Adipose tissue (tissue), 3 donors: ENCODE data around the gene PGAM2. TPM values are rescaled to one million over a fixed set of nuclear protein-coding genes. Genes with fewer than 3 reads are reported as not detected.

Source experiments
- H3K27ac ChIP-seq: one replicate; pipeline ENCODE4 v1.5.1; 2013; ENCODE audit warnings: low read depth, low read length
- WGBS, 3 donors: extraction: QIAGEN DNeasy Blood & Tissue Kit; methylation state at CpG; one replicate each; pipeline ENCODE4 v1.1.7; 2013; 5-methylcytosine and 5-hydroxymethylcytosine counted together
- polyA plus RNA-seq, 3 donors: library from polyadenylated mRNA; stranded (reverse); fragments of 200-250 nt; gene quantifications; one replicate each; pipeline ENCODE4 v1.2.3, GENCODE V29; 2013
- donor health status: healthy with polysubstance abuse.
- donor health status: Bipolar disorder and iron deficiency.
- donor health status: healthy.

The PGAM2 gene
- polyA plus RNA-seq, 3 donors: 1.3 to 5.4 (median 2.1) TPM

DNA sequence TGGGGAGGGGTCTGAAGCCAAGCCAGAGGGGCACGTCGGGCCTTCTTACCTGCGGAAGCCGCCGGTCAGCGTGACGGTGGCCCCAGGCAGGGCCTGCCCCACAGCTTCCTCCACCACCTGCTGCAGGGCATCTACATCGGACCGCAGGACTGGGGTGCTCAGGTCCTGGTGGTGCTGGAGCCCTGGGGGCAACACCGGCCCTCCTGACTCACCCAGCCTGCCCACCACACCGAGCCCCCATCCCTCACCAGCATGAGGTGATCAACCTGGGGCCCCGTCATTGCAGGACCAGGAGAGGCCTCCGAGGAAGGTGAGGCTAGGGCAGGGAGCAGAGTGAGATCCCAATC, 9.0 kb upstream of the PGAM2 start:
- H3K27ac ChIP-seq: no peak overlapping the region
- 67 to 85% (median 70%) methylated on average over 13 of the region's 13 CpGs for WGBS, 3 donors

DNA sequence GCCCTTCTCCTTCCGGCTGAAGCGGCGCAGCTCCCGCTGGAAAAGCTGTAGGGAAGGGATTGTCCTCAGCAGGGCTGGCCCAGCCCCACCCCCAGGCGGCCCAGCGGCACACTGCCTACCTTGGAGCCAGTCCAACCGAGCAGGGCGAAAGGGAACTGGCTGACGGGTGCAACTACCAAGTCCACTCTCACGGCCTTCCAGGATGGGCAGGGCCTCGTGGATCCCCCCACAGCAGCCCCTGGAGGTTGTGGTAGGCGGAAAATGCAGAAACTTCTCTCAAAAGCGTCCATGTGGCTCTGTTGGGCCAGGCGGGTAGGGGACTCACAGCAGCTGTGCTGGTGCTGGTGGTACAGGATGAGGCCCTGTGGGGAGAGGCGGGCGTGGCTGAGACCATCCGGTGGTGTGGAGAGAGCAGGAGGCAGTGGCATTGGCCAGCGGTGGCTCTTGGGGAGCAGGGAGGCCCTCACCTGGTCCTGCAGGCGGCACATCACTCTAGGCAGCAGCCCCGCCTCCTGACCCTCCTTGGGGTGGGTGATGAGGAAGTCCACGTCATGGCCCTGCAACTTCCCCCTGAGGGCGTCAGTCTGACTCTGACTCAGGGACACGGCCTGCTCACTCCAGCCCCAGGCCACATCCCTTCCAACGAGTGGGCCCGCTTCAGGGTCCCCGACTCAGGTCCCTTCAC, 8.4 kb upstream of the PGAM2 start:
- WGBS, 3 donors: 50 to 68% (median 51%) methylated on average over 25 to 26 of the region's 26 CpGs
- no peak overlapping the region for H3K27ac ChIP-seq

DNA sequence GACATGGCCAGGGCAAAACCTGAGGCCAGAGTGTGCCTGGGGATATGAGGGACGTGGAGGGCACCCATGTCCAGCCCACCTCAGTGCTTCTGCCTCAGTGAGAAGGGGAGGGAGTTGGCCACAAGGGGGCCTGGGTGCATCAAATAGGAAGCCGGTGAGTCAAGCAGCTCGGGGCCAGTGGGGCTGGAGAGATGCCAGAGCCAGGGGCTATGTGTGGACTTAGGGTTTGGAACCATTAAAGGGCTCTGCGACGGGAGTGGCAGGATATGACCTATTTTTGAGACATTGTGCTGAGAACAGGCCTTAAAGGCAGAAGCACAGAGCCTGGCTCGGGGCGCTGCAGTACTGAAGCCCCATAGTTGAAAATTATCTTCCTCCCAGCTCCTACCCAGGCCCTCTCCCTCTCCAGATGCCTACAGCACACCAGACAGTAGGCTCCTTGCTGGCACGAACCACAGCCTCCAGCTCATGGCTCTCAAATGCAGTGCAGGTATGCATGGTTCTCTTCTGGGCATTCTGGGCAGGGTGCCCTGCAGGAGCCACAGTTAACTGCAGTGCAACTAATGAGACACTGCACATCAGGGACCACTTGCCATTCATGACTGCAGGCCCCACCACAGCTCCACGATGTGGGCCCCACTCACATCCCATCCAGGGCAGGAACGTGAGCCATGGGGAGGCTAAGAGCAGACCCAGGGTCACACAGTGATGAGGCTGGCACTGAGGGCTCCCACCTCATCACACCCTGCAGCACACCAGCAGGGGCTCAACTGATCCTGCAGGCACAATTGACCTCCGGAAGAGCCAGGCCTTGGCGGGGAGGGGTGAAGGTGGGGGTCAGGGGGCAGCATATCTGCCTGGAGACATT, 7.2 kb upstream of the PGAM2 start:
- 49 to 62% (median 54%) methylated on average over 12 of the region's 12 CpGs for WGBS, 3 donors
- no peak overlapping the region for H3K27ac ChIP-seq

DNA sequence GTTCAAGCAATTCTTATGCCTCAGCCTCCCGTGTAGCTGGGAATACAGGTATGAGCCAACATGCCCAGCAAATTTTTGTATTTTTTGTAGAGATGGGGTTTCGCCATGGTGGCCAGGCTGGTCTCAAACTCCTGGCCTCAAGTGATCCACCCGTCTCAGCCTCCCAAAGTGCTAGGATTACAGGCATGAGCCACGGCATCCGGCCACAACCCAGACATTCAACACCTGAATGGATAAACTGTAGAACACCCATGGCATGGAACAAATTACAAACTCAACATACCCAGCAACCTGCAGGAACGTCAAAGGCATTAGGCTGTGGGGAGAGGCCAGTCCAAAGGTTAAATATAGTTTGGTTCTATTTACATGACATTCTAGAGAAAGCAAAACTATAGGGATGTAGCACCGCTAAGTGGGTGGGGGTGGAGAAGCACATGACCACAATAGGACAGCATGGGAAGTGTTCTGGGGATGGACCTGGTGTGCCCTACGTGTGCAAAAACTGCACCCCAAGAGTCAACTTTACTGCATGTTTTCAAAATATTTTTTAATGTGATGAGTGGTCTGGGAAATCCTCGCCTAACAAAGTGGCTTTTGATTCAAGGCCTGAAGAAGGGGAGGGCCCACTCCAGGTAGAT, 6.5 kb upstream of the PGAM2 start:
- 68 to 76% (median 72%) methylated on average over 9 of the region's 9 CpGs for WGBS, 3 donors
- H3K27ac ChIP-seq: no peak overlapping the region

DNA sequence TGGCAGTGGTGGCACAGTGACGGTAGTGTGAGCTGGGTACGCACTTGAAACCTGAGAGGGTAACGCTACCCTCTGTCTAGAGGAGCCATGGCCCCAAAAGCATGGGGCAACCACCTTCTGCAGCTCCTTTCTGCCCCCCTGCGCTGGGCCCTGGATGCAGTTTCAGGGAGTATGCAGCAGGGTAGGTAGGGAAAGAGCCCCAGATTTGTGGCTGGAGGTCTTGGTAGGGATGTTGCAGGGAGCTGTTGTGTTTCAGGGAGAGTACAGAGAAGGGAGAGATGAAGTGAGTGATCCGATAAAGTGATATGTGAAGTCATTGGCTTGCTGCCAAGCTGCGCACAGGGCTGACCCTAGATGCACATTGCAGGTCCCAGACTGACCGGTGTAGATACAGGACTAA, 2.7 kb upstream of the PGAM2 start:
- WGBS, 3 donors: 66 to 76% (median 69%) methylated on average over 7 of the region's 7 CpGs

DNA sequence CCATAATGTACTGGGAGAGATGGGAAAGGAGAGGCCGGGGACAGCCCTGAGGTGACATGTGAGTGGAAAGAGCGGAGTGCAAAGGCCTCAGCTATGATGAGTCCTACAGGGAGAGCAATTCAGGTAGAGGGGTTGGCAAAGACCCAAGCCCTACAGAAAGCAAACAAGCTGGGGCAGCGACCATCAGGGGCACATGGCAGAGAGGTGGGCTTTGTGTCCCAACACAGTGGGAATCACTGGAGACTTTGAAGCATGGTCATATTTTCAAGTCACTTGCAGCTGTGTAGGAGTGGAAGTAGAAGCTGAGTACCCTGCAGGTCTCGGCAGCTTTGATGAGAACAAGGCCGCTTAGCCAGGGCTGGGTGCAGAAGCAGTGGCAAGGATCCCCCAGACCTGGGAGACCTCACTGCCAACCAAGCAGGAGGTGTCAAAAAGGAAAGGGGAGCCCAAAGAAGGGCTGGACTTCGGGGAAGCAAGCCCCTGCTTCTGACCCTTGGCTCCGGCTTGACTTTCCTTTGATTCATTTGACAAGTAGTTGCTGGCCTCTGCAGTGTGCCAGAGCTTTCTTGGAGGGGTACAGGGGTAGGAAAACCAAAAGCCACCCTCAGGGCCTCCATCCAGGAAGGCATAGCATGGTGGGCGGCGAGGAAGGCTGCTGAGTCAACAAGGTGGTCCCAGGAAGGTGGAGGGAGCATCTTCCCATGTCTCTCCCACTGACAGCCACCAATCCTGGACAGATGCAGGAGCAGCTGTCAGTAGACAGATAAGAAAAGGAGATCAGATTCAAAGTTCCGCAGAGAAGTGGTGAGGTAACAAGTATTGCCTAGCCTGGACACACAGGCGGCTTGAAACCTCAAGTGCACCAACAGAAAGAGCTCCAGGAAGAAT, 1.9 kb upstream of the PGAM2 start:
- H3K27ac ChIP-seq: no peak overlapping the region
- whole genome bisulfite sequencing, 3 donors: 86 to 88% (median 87%) methylated on average over 11 of the region's 11 CpGs

More for the DNA sequence above, 2.7 kb upstream of the PGAM2 start:
- no peak overlapping the region for H3K27ac ChIP-seq

DNA sequence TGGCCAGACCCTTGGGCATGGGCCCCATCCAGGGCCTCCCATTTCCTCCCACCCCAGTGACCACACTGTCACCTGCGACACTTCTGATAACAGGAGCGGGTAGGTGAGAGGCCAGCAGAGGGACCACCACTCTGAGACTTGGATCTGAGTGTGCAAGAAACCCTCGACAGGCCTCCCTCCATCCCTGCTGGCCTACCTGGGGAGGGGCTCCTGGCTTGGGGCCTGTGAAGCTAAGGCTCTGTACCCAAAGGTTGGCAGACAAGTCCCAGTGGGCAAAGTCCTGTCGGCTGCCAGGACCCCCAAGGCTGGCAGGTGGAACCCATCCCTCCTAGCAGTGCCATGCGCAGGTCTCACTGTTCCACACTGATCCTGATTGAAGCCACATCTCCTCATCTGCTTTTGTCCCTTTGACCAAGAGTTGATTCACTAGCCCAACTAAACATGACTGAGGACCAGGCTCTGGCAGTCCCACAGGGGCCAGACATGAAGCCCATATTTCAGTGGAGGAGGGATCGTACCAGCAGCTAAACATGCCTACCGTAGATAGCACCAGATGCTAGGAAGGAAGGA, 1.2 kb upstream of the PGAM2 start:
- no peak overlapping the region for H3K27ac ChIP-seq
- WGBS, 3 donors: 63 to 73% (median 68%) methylated on average over 7 of the region's 7 CpGs

DNA sequence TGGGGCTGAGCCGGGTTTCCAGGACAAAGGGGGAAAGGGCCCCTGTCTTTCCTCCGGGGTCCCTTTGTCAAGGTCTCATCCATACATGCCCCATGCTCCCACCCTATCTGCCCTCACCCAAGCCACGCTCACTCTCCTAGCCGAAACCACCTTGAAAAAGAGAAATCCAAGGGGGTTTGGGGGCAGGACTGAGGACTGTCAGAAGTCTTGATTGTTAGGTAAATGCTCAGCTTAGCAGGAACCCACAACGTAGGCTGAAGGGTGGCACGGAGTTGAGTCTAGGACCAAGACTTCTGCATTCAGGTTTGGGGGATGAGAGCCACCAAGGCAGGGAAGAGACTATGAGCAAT, 719 bp upstream of the PGAM2 start:
- WGBS, 3 donors: 23 to 50% (median 41%) methylated on average over 5 to 6 of the region's 6 CpGs
- no peak overlapping the region for H3K27ac ChIP-seq

DNA sequence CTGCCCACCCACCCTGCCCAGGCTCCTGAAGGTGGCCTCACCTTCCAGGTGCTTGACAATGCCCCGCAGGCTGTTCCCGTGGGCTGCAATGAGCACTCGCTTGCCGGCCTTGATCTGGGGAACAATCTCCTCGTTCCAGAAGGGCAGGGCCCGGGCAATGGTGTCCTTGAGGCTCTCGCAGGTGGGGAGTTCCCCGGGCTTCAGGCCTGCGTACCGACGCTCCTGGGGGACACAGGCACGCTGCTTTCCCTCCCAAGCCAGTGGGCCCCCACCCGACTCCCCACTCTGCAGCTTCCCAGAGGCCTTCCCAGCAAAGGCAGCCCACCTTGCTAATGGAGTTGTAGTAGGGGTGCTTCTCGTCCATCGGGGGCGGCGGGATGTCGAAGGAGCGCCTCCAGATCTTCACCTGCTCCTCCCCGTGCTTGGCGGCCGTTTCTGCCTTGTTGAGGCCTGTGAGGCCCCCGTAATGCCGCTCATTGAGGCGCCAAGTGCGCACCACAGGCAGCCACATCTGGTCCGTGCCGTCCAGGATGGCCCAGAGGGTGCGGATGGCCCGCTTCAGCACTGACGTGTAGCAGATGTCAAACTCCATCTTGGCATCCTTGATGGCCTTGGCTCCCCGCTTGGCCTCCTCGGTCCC, 456 bp downstream of the PGAM2 start:
- H3K27ac ChIP-seq: no peak overlapping the region
- WGBS, 3 donors: 22 to 37% (median 23%) methylated on average over 33 of the region's 33 CpGs

DNA sequence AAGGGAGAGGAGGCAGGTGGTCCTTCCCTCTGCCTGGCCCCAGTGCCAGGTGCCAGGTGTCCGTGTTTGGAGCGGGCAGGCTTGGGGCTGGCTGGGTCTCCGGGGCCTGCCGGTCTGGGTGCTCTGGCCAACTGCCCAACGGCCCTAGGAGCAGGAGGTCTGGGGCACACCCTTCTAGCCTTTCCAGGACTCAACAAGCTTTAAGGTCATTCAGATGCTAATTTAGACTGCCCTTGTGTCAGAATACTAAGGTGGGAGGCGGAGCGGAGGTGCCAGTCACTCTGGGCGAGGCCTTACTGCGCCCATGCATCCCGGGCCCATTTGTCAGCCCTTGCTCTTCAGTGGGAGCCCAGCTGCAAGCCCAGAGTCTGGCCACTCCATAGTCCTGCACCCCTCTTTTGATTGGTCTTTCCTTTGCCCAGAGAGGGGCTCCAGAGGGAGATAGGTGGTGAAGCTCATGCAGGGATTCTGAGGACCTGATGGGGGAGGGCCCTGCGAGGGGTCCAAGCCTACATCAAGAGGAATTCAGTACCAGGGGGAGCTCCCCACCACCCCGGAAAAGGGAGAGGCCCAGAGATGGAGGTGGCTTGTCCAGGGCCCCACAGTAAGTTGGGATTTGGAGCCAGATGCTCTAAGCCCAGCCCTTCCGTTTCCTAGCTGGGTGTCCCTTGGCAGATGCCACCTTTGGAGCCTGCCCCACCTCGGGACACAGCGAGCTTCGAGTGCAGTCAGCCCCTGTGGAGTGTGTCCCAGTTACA, 1.3 kb downstream of the PGAM2 start:
- WGBS, 3 donors: 38 to 67% (median 46%) methylated on average over 16 of the region's 16 CpGs
- H3K27ac ChIP-seq: no peak overlapping the region

DNA sequence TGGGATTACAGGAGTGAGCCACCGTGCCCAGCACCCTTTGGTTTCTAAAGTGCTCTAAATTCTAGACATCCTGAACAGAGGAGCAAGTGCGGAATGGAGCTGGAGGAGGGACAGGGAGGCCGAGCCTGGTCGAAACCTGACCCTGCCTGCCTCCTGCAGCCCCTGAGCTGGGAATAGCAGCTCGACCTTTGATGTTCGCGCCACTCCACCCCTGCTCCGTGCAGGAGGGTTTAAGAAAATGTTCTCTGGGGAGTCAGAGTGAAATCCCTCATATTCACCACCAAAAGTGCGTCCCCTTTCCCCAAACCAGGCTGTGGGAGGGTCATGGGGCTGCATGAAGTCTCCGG, 1.8 kb downstream of the PGAM2 start:
- H3K27ac ChIP-seq: no peak overlapping the region
- whole genome bisulfite sequencing, 3 donors: 61 to 82% (median 63%) methylated on average over 10 of the region's 10 CpGs

DNA sequence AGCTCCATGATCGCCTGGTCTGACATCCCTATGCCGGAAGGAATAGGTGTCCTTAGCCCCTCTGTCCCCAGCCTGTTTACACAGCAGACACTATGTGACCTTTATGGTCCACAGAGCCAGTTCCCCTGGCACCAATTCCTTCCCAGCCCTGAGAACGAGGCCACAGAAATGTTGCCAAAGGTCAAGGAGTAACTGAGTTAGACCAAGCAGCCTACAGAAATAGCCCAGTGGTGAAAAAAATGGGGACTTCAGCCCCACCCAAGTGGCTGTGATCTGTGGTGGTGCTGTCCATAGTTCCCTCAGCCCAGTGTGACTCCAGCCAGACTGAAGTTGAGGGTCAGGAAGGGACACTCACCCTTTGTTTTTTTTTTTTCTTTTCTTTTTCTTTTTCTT, 2.5 kb downstream of the PGAM2 start:
- WGBS, 3 donors: 57 to 73% (median 72%) methylated on average over 3 of the region's 3 CpGs
- no peak overlapping the region for H3K27ac ChIP-seq

DNA sequence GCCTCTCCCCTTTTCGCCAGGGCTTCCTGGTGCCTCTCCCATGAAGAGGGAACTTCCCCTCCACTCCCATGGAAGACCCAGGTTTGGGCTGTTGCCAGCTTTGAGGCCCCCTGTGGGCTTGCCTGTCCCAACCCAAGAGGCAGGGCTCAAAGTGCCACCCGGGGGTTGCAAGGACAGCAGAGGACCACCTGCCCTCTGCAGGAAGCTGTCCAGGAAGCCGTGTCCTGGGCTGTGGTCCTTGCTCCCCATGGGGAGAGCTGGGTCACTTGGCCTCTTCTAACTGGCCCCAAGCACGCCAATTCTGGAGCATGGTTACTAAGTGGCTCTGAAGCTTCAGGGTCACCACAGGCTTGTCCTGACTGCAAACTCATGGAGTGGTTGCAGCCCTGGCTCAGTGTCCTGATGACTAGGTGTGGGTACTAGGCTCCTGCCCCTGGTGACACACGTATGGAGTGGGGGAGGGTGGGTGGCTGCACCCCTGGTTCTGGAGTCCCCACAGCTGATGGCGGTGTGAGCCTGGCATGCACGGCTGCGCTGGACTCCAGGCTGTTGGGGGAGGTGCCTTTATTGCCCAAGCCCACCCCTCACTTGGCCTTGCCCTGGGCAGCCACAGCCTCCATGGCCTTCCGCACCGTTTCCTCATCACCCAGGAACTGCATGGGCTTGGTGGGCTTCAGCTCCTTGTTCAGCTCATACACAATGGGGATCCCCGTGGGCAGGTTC, 3.0 kb downstream of the PGAM2 start:
- no peak overlapping the region for H3K27ac ChIP-seq

DNA sequence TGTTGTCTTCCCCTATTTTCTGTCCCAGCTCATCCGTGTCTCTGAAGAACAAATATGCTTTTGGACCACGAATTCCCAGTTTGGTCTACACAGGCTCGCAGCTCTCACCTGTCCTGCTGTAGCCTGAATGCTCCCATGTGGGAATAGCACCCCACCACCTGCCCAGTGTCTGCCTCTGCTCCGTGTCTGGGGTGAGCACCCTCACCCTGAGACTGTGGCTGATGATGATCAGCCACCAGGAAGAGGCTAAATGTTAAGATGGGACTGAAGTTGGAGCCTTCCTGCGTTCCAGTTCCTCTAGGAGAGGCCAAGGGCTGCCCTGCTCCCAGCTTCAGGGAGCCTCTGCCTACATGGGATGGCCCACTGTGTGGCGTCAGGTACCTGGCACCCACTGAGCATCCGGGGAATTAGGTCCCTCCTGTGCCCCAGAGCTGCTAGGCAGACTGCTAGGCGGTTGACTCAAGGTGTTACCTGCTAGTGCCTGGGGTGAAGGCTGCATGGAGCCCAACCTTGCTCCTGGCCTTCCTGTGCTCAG, 3.7 kb downstream of the PGAM2 start:
- WGBS, 3 donors: 86 to 90% (median 86%) methylated on average over 8 of the region's 8 CpGs
- no peak overlapping the region for H3K27ac ChIP-seq

More for the DNA sequence above, 3.0 kb downstream of the PGAM2 start:
- 82 to 84% (median 83%) methylated on average over 11 of the region's 11 CpGs for WGBS, 3 donors

DNA sequence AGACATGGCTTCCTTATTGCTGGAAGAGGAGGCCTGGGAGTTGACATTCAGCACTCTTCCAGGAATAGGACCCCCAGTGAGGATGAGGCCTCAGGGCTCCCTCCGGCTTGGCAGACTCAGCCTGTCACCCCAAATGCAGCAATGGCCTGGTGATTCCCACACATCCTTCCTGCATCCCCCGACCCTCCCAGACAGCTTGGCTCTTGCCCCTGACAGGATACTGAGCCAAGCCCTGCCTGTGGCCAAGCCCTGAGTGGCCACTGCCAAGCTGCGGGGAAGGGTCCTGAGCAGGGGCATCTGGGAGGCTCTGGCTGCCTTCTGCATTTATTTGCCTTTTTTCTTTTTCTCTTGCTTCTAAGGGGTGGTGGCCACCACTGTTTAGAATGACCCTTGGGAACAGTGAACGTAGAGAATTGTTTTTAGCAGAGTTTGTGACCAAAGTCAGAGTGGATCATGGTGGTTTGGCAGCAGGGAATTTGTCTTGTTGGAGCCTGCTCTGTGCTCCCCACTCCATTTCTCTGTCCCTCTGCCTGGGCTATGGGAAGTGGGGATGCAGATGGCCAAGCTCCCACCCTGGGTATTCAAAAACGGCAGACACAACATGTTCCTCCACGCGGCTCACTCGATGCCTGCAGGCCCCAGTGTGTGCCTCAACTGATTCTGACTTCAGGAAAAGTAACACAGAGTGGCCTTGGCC, 4.3 kb downstream of the PGAM2 start:
- WGBS, 3 donors: 75 to 92% (median 76%) methylated on average over 8 of the region's 8 CpGs
- H3K27ac ChIP-seq: no peak overlapping the region
